ENCODE results near the gene PPP1R14C.

DNA sequence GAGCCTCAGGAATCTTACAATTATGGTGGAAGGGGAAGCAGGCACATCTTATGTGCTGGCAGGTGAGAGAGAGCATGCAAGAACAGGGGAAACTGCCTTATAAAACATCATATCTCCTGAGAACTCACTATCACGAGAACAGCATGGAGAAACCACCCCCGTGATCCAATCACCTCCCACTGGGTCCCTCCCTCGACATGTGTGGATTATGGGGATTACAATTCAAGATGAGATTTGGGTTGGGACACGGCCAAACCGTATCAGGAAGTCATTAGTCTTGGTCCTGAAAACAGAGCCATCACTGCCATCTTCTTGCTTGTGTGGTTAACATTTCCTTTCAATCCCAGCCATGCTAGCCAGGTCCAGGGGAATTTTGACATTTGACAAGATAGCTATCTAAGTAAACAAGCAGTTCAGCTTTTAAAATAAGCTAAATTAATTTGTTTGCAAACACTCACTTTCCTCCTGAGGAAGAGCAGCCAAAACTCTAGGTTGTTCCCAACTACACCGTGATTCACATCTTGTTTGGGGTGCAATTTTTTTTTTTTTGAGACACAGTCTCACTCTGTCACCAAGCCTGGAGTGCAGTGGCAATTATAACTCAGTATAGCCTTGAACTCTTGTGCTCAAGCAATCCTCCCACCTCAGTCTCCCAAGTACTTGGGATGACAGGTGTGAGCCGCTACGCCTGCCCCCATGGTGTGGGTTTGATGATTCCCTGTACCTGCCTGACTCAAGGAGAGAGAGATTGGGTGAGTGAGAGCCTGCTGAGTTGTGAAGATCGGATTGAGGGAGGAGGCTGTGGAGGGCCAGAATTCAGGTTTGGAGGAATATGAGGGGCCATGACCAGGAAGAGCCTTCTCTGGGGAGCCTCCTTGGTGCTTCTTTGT is 13.0 kb upstream of the PPP1R14C start:
- TF ChIP-seq CTCF (conservative IDR thresholded peaks at IDR 0.05; ENCODE audit: low read depth in 2 of 2) (no peak), POLR2AphosphoS5 (IDR thresholded peaks at IDR 0.05; ENCODE audit: low read depth) (no peak), EZH2phosphoT487 (IDR thresholded peaks at IDR 0.05; ENCODE audit: unreplicated experiment) (no peak), EZH2 (IDR thresholded peaks at IDR 0.05; ENCODE audit: low read depth, unreplicated experiment) (no peak), REST (IDR thresholded peaks at IDR 0.05; ENCODE audit: unreplicated experiment) (no peak), ZNF114 (CRISPR knock-in tag; IDR thresholded peaks at IDR 0.05) (no peak), JUNB (IDR thresholded peaks at IDR 0.05; ENCODE audit: unreplicated experiment) (no peak), CREB1 (CRISPR knock-in tag; IDR thresholded peaks at IDR 0.05; ENCODE audit: low read depth) (no peak), NANOG (IDR thresholded peaks at IDR 0.05; ENCODE audit: borderline replicate concordance) (no peak), STAT1 (IDR thresholded peaks at IDR 0.05; ENCODE audit: unreplicated experiment) (no peak)
- TF ChIP-seq, protein P1, sequence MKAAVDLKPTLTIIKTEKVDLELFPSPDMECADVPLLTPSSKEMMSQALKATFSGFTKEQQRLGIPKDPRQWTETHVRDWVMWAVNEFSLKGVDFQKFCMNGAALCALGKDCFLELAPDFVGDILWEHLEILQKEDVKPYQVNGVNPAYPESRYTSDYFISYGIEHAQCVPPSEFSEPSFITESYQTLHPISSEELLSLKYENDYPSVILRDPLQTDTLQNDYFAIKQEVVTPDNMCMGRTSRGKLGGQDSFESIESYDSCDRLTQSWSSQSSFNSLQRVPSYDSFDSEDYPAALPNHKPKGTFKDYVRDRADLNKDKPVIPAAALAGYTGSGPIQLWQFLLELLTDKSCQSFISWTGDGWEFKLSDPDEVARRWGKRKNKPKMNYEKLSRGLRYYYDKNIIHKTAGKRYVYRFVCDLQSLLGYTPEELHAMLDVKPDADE (IDR thresholded peaks at IDR 0.05), result no peak
